ENCODE results near the gene ITPR2. TPM values are rescaled to one million over a fixed set of nuclear protein-coding genes. Genes with fewer than 3 reads are reported as not detected.
"Not testable (repeated sequence)": the region's sequence is repeated elsewhere in the genome, so short reads cannot be mapped to it uniquely, and the experiment has no call there.

Gene ITPR2
- polyA plus RNA-seq, 12 donors: 2.6 to 10.1 (median 4.6) TPM; not detected in 1

DNA sequence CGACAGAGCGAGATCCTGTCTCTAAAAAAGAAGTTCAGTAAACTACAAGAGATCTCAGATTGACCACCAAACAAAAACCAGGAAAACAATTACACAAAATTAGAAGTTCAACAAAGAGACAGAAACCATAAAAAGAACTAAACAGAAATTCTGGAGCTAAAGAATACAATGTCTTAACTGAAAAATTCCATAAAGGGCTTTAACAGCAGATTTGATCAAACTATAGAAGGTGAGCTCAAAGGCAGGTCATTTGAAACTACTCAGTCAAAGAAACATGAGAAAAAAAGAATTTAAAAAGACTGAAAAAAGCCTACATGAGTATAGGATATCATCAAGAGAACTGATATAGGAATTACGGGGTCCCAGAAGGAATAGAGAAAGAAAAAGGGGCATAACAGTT is 71.2 kb downstream of the ITPR2 start:
- DNase-seq: no peak

GRCh38 chr12:26760657-26761293 is 72.2 kb downstream of the ITPR2 start:
- no peak for DNase-seq

GRCh38 chr12:26755362-26755761 is 77.6 kb downstream of the ITPR2 start:
- not testable (repeated sequence) for DNase-seq

- no peak for DNase-seq
Measured at GRCh38 chr12:26754148-26754547, 78.8 kb downstream of the ITPR2 start.

- no peak for DNase-seq
Measured at GRCh38 chr12:26751179-26751578, 81.8 kb downstream of the ITPR2 start.

DNA sequence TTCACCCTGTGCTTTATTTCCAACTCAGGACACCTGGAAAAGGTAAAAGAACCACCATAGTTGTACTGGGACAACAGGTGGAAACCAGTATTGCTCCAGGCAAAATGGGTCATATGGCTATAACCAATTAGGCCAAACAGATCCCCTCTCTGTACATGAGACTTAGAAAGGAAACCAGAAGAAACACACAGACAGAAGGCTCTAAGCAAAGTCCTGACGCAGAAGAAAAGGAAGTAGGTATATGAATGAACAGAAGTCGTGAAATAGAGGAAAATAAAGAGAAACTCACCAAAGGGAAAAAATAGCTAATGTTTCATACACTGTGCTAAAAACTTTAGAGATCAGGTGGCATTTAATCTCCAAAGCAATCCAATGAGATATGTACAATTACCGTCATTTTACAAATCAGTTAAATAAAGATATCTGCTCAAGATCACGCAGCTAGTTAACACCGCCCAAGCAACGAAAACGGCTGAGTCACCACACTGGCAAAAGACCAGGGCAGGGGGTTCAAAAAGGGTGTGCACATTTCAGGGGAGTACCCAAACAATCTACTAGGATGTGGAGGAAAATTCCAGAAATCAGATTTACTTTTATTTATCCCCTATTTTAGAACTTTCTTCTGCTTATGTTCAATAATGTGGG is 82.3 kb downstream of the ITPR2 start:
- DNase-seq: no peak

- DNase-seq: no peak
Measured at GRCh38 chr12:26749781-26750180, 83.2 kb downstream of the ITPR2 start.

DNA sequence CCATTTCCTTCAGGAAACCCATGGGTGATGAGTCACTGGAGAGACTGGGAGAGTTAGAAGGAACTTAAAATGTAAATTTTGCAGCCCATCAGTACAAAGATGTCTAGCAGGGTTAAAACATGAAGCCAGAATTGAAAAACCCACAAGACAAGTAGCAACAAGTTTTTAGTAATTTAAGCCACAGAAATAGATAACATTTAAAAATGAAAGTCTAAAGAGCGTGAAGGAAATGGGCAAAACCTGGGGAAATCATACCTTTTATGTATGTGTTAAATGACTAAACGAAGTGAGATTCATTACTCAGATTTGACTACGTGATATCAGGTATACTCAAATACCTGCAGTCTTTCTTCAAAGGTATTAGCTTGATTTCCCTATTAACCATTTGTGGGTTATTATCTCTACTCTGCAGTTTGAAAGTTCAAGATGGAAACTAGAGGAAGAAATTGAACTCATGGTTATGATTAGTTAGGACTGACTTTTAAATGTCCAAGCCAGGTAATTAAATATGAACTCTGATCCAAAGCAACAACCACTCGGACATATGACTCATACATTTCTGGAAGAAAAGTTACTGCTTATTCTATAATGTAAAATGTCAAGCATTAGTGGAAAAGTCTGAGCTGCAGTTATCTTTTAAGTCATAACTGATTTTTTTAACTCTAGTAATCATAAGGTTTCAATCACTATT is 84.1 kb downstream of the ITPR2 start:
- no peak for DNase-seq

GRCh38 chr12:26748412-26748740 is 84.6 kb downstream of the ITPR2 start:
- no peak for DNase-seq

DNA sequence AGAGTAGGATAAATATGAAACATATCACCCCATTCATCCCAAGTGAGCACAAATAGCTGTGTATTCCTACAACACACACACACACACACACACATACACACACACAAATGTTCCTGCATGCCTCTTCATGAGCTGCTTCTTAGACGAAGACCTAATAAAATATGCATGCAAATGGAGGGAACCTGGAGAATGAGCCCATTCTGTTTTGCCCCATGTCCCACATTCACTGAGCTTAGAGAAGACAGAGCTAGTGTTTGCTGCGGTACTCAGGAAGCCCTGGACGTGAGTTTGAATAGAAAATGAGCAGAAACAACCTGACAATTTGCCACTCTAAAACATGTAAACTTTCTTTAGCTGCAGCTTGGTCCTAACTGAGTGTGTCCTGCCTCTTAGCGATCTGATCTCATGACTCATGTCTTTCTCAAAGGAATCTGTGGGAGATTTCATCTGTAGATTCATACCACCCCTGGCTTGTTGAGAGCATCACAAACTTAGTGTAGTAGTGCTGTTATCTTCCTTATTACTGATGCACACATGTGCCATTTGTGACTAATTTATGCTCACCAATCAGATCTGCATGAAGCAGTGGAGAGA is 86.8 kb downstream of the ITPR2 start:
- no peak for DNase-seq

- DNase-seq: no peak
Measured at GRCh38 chr12:26744697-26745440, 88.1 kb downstream of the ITPR2 start.

DNA sequence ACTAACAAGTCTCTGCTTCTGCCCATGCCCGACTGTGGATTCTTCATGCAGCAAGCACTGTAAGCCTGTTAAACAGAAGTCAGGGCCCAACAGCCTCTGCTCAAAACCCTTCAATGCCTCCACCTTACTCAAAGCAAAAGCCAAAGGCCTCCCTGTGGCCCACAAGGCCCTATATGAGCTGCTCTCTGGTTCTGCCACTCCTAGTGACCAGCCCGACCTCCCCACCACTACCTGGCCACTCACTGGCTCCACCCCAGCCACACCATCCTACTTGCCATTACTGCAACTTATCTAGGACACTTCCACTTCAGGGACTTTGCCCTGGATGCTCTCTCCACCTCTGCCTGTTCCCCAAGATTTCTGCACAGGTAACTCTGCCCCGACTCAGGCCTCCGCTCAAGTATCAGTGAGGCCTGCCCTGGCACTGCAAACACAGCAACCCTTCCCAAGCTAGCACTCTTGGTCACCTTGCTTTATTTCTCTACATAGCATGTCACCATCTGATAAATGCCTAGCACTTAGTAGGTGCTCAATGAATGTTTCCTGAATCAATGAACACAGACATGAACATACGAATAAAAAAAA is 88.9 kb downstream of the ITPR2 start:
- no peak for DNase-seq

GRCh38 chr12:26741584-26742227 is 91.3 kb downstream of the ITPR2 start:
- no peak for DNase-seq

- no peak for DNase-seq
Measured at GRCh38 chr12:26740991-26741390, 92.0 kb downstream of the ITPR2 start.

DNA sequence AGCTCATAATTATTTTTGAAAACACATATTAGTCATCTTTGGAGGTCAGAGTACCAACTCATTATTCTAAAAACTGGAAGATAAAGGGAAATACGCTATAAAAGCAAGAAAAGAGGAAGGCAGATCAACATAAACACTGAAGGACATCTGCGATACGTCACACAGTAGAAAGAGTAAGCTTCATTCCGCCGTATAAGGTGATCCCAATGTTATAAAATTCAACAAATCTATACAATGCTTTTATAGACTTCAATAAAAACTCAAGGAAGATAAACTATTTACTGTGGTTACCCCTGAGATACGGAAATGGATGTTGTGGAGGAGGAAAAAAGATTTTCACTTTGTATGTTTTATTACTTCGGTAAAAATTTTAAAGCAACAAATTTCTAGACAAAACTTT is 92.6 kb downstream of the ITPR2 start:
- no peak for DNase-seq

DNA sequence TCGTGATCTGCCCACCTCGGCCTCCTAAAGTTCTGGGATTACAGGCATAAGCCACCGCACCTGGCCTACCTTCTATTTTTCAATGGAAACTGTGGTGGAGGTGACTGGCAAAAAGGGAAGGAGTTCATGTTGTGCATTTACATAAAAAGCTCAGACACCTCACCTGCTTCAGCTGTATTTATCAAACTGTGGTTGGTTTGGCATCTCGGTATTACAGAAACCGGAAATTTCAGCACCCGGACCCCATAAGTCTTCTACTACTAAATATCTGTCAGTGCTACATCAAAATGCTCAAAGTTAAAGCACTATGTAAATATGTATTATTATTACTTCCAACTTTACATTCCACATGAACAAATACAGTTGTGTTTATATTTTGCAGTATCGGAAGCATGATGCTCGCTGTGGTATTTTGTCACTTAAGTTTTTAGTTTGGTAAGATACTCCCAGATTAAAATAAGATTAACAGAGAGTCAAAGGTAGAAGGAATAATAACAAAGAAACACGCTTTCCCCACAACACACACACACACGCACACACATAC is 95.4 kb downstream of the ITPR2 start:
- no peak for DNase-seq

- no peak for DNase-seq
Measured at GRCh38 chr12:26736563-26737486, 96.2 kb downstream of the ITPR2 start.

DNA sequence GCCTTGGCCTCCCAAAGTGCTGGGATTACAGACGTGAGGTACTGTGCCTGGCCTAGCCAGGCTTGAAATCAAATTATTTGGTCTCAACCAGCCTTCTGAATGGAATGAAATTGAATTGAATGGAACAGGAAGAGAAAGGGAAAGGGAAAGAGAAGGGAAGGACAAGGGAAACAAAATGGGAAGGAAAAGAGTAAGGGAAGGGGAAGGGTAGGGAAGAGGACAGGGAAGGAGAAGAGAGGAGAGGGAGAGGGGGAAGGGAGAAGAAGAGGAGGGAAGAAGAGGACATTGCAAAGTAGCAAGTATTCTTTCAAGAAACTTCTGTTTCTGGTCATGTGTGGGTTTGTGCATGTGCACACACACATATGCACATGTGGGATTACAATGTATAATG is 97.8 kb downstream of the ITPR2 start:
- DNase-seq: no peak

GRCh38 chr12:26734510-26735248 is 98.3 kb downstream of the ITPR2 start:
- no peak for DNase-seq
